ENCODE measurements around the gene DAZAP1. TPM values are rescaled to one million over a fixed set of nuclear protein-coding genes. Genes with fewer than 3 reads are reported as not detected.

DAZAP1 gene
- total RNA-seq, 1 donor from 2014 or later = 74.5 TPM

GRCh38 chr19:1429750-1430149 lies 22.4 kb downstream of the DAZAP1 start:
- H3K27me3 ChIP-seq (ENCODE audit: control insufficient read depth, insufficient read depth, low read length) = no peaks in the 10 kb centered on the region
- H3K4me3 ChIP-seq (ENCODE audit: low read depth, low read length) = no peak overlapping the region
- TF ChIP-seq CTCF (IDR thresholded peaks at IDR 0.05; ENCODE audit: insufficient read depth, low read length, poor library complexity, severe bottlenecking) = no peak
- H3K36me3 ChIP-seq (ENCODE audit: control insufficient read depth, insufficient read depth, low read length) = peaks cover 14% of the 10 kb centered on the region
- no peak for DNase-seq (ENCODE audit: low read depth)

GRCh38 chr19:1430246-1430645 lies 22.9 kb downstream of the DAZAP1 start:
- no peak for TF ChIP-seq CTCF (IDR thresholded peaks at IDR 0.05; ENCODE audit: insufficient read depth, low read length, poor library complexity, severe bottlenecking)
- Histone ChIP-seq H3K36me3 (ENCODE audit: control insufficient read depth, insufficient read depth, low read length) (peaks cover 14% of the 10 kb centered on the region), H3K4me3 (ENCODE audit: low read depth, low read length) (no peak overlapping the region), H3K27me3 (ENCODE audit: control insufficient read depth, insufficient read depth, low read length) (no peaks in the 10 kb centered on the region)
- DNase-seq (ENCODE audit: low read depth) = no peak

GRCh38 chr19:1431759-1432506 lies 24.5 kb downstream of the DAZAP1 start:
- H3K36me3 ChIP-seq (ENCODE audit: control insufficient read depth, insufficient read depth, low read length) = peaks cover 15% of the 10 kb centered on the region
- no peak overlapping the region for H3K4me3 ChIP-seq (ENCODE audit: low read depth, low read length)
- no peaks in the 10 kb centered on the region for H3K27me3 ChIP-seq (ENCODE audit: control insufficient read depth, insufficient read depth, low read length)
- no peak for DNase-seq (ENCODE audit: low read depth)
- no peak for TF ChIP-seq CTCF (IDR thresholded peaks at IDR 0.05; ENCODE audit: insufficient read depth, low read length, poor library complexity, severe bottlenecking)

- TF ChIP-seq CTCF (IDR thresholded peaks at IDR 0.05; ENCODE audit: insufficient read depth, low read length, poor library complexity, severe bottlenecking) = no peak
- DNase-seq (ENCODE audit: low read depth) = no peak
- Histone ChIP-seq H3K27me3 (ENCODE audit: control insufficient read depth, insufficient read depth, low read length) (no peaks in the 10 kb centered on the region), H3K36me3 (ENCODE audit: control insufficient read depth, insufficient read depth, low read length) (peaks cover 13% of the 10 kb centered on the region), H3K4me3 (ENCODE audit: low read depth, low read length) (no peak overlapping the region)
Observed at GRCh38 chr19:1432507-1432887, 25.1 kb downstream of the DAZAP1 start.

GRCh38 chr19:1433119-1434039 lies 26.0 kb downstream of the DAZAP1 start:
- no peak for DNase-seq (ENCODE audit: low read depth)
- H3K36me3 ChIP-seq (ENCODE audit: control insufficient read depth, insufficient read depth, low read length) = peaks cover 13% of the 10 kb centered on the region
- no peak for TF ChIP-seq CTCF (IDR thresholded peaks at IDR 0.05; ENCODE audit: insufficient read depth, low read length, poor library complexity, severe bottlenecking)
- no peaks in the 10 kb centered on the region for H3K27me3 ChIP-seq (ENCODE audit: control insufficient read depth, insufficient read depth, low read length)
- H3K4me3 ChIP-seq (ENCODE audit: low read depth, low read length) = no peak overlapping the region

Data from kidney epithelial cell (primary cell).